Dedifferentiated amniotic fluid mesenchymal stem cell (primary cell): ENCODE data around the gene DLGAP5.
A peak's percentile ranks its signal among the peaks of the same experiment; 100 is the strongest.

ENCODE experiments used
- DNase-seq: peaks from one replicate; pipeline ENCODE4 v3.0.0-alpha.2; 2016; ENCODE audit errors: extremely low spot score

Gene DLGAP5

GRCh38 chr14:55109836-55110235 is 81.5 kb downstream of the DLGAP5 start:
- no peak for DNase-seq

DNA sequence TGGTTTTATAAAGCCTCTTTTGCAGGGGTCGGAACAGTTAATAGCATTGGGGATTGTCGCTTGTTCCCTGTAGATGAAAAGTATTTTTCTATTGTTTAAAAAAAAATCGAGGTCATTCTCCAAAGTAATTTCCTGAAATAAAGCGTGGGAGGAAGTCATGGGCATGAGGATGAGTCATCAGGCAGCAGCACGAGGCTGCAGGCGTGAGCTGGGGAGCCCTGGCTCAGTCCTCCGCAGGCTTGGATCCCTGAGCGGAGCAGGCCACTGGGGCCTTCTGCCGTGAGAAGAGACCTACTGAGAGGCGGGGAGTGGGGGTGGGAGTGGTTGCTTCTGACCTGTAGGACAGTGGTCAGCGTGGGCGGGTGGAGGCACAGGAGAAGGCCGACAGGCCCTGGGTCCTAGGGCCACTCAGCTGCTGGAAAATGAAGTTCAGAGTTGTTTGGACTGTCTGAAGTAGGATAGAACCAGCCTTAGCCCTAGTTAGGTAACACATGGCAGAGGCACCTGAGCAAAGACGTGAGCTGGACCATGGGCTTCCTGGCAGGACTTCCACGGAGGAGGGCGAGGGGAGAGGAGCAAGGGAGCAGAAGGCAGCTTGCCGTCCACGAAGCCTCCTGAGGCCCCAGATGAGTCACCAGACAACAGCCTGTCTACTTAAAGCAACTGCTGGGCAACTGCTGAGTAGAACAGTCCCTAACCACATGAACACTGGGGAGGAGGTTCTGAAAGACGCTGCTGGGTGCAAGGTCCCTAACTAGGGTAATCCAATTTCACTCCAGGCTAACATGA is 83.4 kb downstream of the DLGAP5 start:
- DNase-seq = peak; percentile 96

- no peak for DNase-seq
Measured at GRCh38 chr14:55105991-55106390, 85.4 kb downstream of the DLGAP5 start.

- no peak for DNase-seq
Measured at GRCh38 chr14:55103971-55104954, 87.1 kb downstream of the DLGAP5 start.

GRCh38 chr14:55103005-55103640 is 88.3 kb downstream of the DLGAP5 start:
- peak; percentile 88 for DNase-seq

- DNase-seq = peak; percentile 97
Measured at GRCh38 chr14:55102141-55102621, 89.2 kb downstream of the DLGAP5 start.

DNA sequence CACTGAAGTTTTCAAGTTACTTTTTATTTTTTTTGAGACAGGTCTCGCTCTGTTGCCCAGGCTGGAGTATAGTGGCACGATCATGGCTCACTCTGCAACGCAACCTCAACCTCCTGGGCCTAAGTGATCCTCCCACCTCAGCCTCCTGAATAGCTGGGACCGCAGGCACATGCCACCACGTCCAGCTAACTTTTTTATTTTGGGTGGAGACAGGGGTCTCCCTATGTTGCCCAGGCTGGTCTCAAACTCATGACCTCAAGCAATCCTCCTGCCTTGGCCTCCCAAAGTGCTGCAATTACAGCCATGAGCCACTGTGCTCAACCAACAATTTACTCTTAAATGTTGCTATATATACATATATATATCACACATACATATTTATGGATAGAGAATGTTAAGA is 89.7 kb downstream of the DLGAP5 start:
- no peak for DNase-seq

DNA sequence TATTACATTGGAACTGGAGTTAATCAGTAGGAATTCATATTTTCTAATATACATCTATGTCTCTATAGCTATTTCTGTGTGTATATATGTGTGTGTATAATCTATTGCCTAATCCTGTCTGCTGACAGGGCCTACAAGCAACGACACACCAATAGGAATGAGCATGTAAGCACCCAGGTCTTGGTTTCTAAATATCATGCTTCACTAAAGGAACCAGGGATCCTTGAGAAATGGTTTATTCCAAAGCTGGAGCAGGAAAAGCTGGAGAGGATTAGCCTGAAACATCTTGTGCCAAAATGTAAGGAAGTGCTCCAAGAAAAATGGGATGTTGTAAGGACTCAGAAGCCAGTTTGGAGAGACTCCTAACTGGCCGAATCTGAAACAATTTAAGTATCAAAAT is 91.6 kb downstream of the DLGAP5 start:
- peak; percentile 55 for DNase-seq

DNA sequence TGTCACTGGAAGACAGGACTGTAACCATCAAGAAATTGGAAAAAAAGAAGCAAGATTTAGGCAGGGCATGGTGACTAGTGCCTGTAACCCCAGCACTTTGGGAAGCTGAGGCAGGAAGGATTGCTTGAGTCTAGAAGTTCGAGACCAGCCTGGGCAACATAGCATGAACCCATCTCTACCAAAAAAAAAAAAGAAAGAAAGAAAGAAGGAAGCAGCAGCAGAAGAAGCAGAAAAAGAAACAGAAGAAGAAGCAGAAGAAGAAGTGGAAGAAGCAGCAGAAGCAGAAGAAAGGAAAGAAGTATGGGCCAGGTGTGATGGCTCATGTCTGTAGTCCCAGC is 92.9 kb downstream of the DLGAP5 start:
- no peak for DNase-seq
